SK-N-SH (cell line): ENCODE measurements around the gene ACTL8. TPM values are rescaled to one million over a fixed set of nuclear protein-coding genes. Genes with fewer than 3 reads are reported as not detected.

Experiments used
- CTCF ChIA-PET: fragments of 300-600, 350-600 bp; formaldehyde crosslinking; extraction: SDS; loops from one replicate; lab custom pipeline; 2021; lab: Yijun Ruan, JAX
- POLR2A ChIA-PET: fragments of 350-600 bp; sonication (Branson Sonifier 250); formaldehyde crosslinking; extraction: SDS; loops from one replicate; lab custom pipeline; 2020; ENCODE audit warnings: antibody characterized with exemption, inconsistent platforms; lab: Yijun Ruan, JAX
- DNase-seq: peaks from one replicate; pipeline ENCODE4 v3.0.0; 2012
- H2AFZ ChIP-seq: fragments of 200-600 bp; sonication (generic); 2 replicates; pipeline ENCODE4 v1.8.1; 2016; ENCODE audit warnings: antibody characterized with exemption, mild to moderate bottlenecking, low read depth
- H3F3A ChIP-seq: fragments of 200-600 bp; sonication (generic); replicated peaks from 2 replicates; pipeline ENCODE3; 2016; ENCODE audit warnings: antibody characterized with exemption, mild to moderate bottlenecking; ENCODE audit not compliant: insufficient read depth
- H3K27ac ChIP-seq, 2 experiments: fragments of 200-500 bp in 1 of 2; fragments of 200-600 bp in 1 of 2; sonication (Bioruptor generic) in 1 of 2; sonication (generic), shearing (Covaris generic) in 1 of 2; 2 replicates each; pipeline versions ENCODE4 v1.5.1 to v1.6.1; 2014 to 2016; ENCODE audit warnings: low read depth in 2 of 2, inconsistent platforms in 1 of 2, low read length in 1 of 2, mild to moderate bottlenecking in 1 of 2, mixed read lengths in 1 of 2
- H3K27me3 ChIP-seq: fragments of 200-600 bp; sonication (generic), shearing (Covaris generic); 2 replicates; pipeline ENCODE4 v1.6.1; 2016; ENCODE audit warnings: mixed run types; ENCODE audit not compliant: insufficient read depth
- H3K36me3 ChIP-seq, 2 experiments: fragments of 200-500 bp in 1 of 2; fragments of 200-600 bp in 1 of 2; sonication (Bioruptor generic) in 1 of 2; sonication (generic) in 1 of 2; replicated peaks in 1 of 2; 2 replicates each; pipeline versions ENCODE3 to v1.5.1; 2014 to 2016; ENCODE audit warnings: low read length in 1 of 2, mild to moderate bottlenecking in 1 of 2; ENCODE audit not compliant: insufficient read depth in 2 of 2, control insufficient read depth in 1 of 2
- H3K4me1 ChIP-seq, 2 experiments: fragments of 200-500 bp in 1 of 2; fragments of 200-600 bp in 1 of 2; sonication (Bioruptor generic) in 1 of 2; sonication (generic), shearing (Covaris generic) in 1 of 2; 2 replicates each; pipeline versions ENCODE4 v1.5.1 to v1.6.1; 2014 to 2016; ENCODE audit warnings: low read depth in 1 of 2, low read length in 1 of 2, mixed run types in 1 of 2; ENCODE audit not compliant: insufficient read depth in 2 of 2, control insufficient read depth in 1 of 2
- H3K4me2 ChIP-seq: fragments of 200-600 bp; sonication (generic), shearing (Covaris generic); 2 replicates; pipeline ENCODE4 v1.6.1; 2017; ENCODE audit warnings: mixed run types
- H3K4me3 ChIP-seq, 2 experiments: fragments of 200-500 bp in 1 of 2; fragments of 200-600 bp in 1 of 2; sonication (Bioruptor generic) in 1 of 2; sonication (generic), shearing (Covaris generic) in 1 of 2; 2 replicates each; pipeline versions ENCODE4 v1.5.1 to v1.8.1; 2014 to 2016; ENCODE audit warnings: low read depth in 2 of 2, inconsistent platforms in 1 of 2, low read length in 1 of 2, mild to moderate bottlenecking in 1 of 2, mixed read lengths in 1 of 2, moderate library complexity in 1 of 2
- H3K79me2 ChIP-seq: fragments of 200-600 bp; sonication (generic); 2 replicates; pipeline ENCODE4 v1.8.1; 2017; ENCODE audit warnings: mild to moderate bottlenecking; ENCODE audit not compliant: insufficient read depth
- H3K9ac ChIP-seq: fragments of 200-600 bp; sonication (generic); 2 replicates; pipeline ENCODE4 v1.6.1; 2017; ENCODE audit warnings: mixed run types
- H3K9me2 ChIP-seq: fragments of 200-600 bp; sonication (generic); 2 replicates; pipeline ENCODE4 v1.6.1; 2017; ENCODE audit warnings: mixed run types
- H3K9me3 ChIP-seq: fragments of 200-600 bp; sonication (generic); 2 replicates; pipeline ENCODE4 v1.6.1; 2017; ENCODE audit warnings: mixed run types, mild to moderate bottlenecking, moderate library complexity
- H4K20me1 ChIP-seq: fragments of 200-600 bp; sonication (generic); 2 replicates; pipeline ENCODE4 v1.6.1; 2017; ENCODE audit warnings: mild to moderate bottlenecking, mixed run types; ENCODE audit not compliant: insufficient read depth
- ELF1 ChIP-seq: IDR thresholded peaks from 2 replicates; pipeline ENCODE4 v1.4.0; 2012
- EZH2phosphoT487 ChIP-seq: fragments of 200-600 bp; sonication (generic); IDR thresholded peaks from 2 replicates; pipeline ENCODE4 v1.6.1; 2017; ENCODE audit warnings: low read depth, mixed run types, mild to moderate bottlenecking, antibody characterized with exemption, moderate library complexity, borderline replicate concordance
- GATA2 ChIP-seq: sonication (generic); formaldehyde crosslinking; IDR thresholded peaks from 2 replicates; pipeline ENCODE4 v1.5.0; 2020; ENCODE audit warnings: mild to moderate bottlenecking, missing genetic modification reagents
- JUND ChIP-seq: IDR thresholded peaks from 2 replicates; pipeline ENCODE4 v1.4.0; 2012
- MEF2A ChIP-seq: IDR thresholded peaks from 2 replicates; pipeline ENCODE4 v1.4.0; 2012; ENCODE audit warnings: low read depth, borderline replicate concordance
- NRF1 ChIP-seq: IDR thresholded peaks from 2 replicates; pipeline ENCODE4 v1.6.1; 2012; ENCODE audit warnings: low read depth, mild to moderate bottlenecking, low read length
- RAD21 ChIP-seq: IDR thresholded peaks from 2 replicates; pipeline ENCODE4 v1.6.1; 2012; ENCODE audit warnings: mild to moderate bottlenecking, low read length
- RXRA ChIP-seq: IDR thresholded peaks from 2 replicates; pipeline ENCODE4 v1.4.0; 2012; ENCODE audit warnings: low read depth, mild to moderate bottlenecking, borderline replicate concordance
- SMC3 ChIP-seq: IDR thresholded peaks from 2 replicates; pipeline ENCODE4 v1.6.1; 2012; ENCODE audit warnings: low read depth, low read length, improper control_type of control experiment
- TEAD4 ChIP-seq: IDR thresholded peaks from 2 replicates; pipeline ENCODE4 v1.4.0; 2012; ENCODE audit warnings: mild to moderate bottlenecking, borderline replicate concordance; ENCODE audit not compliant: insufficient read depth
- WGBS: methylation state at CpG from one replicate; pipeline ENCODE4 v1.1.6; 2017; ENCODE audit warnings: low lambda C conversion rate; 5-methylcytosine and 5-hydroxymethylcytosine counted together
- polyA plus RNA-seq, 3 experiments: library from polyadenylated mRNA; depleted of rRNA; stranded (reverse); fragments of >200 nt; gene quantifications; 2 replicates each; pipeline ENCODE4 v1.2.3, GENCODE V29; 2012
- TF ChIP-seq, protein P1 (sequence below): fragments of 200-600 bp; sonication (generic); IDR thresholded peaks from 2 replicates; pipeline ENCODE4 v1.6.1; 2017; ENCODE audit warnings: antibody characterized with exemption, mild to moderate bottlenecking, moderate library complexity
- TF ChIP-seq, protein P2 (sequence below): IDR thresholded peaks from 2 replicates; pipeline ENCODE4; 2012
- TF ChIP-seq, protein P3 (sequence below): IDR thresholded peaks from 2 replicates; pipeline ENCODE4 v1.6.1; 2012; ENCODE audit warnings: mild to moderate bottlenecking, low read depth, low read length, moderate library complexity
- TF ChIP-seq, protein P4 (sequence below): fragments of 150-350 bp; IDR thresholded peaks from 2 replicates; pipeline ENCODE4 v1.6.1; 2016; ENCODE audit warnings: mild to moderate bottlenecking, low read depth, low read length

Gene ACTL8
- polyA plus RNA-seq, 1 of the 3 experiments (the other 2 are of a cell fraction), result 0.05 TPM

DNA sequence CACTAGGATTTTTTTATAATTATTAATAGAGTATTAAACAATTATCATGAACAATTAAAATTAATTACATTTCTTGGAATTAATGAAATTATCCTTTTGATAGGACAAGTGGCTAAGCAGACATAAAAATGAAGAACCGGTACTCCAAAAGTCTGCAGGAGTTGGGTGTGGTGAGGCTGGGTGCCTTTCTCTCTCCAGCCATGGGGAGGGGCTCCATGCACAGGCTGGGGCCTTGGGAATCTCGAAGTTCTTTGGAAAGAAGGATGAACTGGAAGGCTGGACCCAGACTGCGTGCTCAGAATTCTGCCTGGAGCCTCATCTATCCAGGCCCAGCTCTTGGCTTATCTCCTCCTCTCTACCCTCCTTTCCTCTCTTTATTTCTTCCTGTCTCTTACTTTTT is 94.1 kb downstream of the ACTL8 start:
- ChIA-PET POLR2A (interaction anchor here (0.7 kb wide), 1 partner anchor 195 kb away, joined by 3 read pairs; no protein-coding TSS in a partner anchor), CTCF (no interaction called here)
- H2AFZ ChIP-seq, result no peak overlapping the region
- H3K4me3 ChIP-seq, result no peak overlapping the region
- H3K4me1 ChIP-seq, result no peaks in the 10 kb centered on the region
- no peaks in the 10 kb centered on the region for H3K9me2 ChIP-seq
- H3K9ac ChIP-seq, result no peak overlapping the region
- no peaks in the 10 kb centered on the region for H3K27me3 ChIP-seq
- TF ChIP-seq GATA2 (CRISPR knock-in tag), result no peak
- peak; percentile 24; the same call in 1 of the 2 replicates for TF ChIP-seq SMC3
- TF ChIP-seq RAD21, result peak; percentile 27; the same call in 1 of the 2 replicates
- TF ChIP-seq NRF1, result no peak
- TF ChIP-seq, protein P1, sequence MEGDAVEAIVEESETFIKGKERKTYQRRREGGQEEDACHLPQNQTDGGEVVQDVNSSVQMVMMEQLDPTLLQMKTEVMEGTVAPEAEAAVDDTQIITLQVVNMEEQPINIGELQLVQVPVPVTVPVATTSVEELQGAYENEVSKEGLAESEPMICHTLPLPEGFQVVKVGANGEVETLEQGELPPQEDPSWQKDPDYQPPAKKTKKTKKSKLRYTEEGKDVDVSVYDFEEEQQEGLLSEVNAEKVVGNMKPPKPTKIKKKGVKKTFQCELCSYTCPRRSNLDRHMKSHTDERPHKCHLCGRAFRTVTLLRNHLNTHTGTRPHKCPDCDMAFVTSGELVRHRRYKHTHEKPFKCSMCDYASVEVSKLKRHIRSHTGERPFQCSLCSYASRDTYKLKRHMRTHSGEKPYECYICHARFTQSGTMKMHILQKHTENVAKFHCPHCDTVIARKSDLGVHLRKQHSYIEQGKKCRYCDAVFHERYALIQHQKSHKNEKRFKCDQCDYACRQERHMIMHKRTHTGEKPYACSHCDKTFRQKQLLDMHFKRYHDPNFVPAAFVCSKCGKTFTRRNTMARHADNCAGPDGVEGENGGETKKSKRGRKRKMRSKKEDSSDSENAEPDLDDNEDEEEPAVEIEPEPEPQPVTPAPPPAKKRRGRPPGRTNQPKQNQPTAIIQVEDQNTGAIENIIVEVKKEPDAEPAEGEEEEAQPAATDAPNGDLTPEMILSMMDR, result peak; percentile 33
- TF ChIP-seq RXRA, result no peak
- no peaks in the 10 kb centered on the region for H3K36me3 ChIP-seq
- H4K20me1 ChIP-seq, result no peaks in the 10 kb centered on the region
- no peaks in the 10 kb centered on the region for H3K9me3 ChIP-seq
- 50% methylated on average over 3 of the region's 3 CpGs for WGBS
- H3K27ac ChIP-seq, result no peak overlapping the region
- H3K4me2 ChIP-seq, result no peak overlapping the region
- no peaks in the 10 kb centered on the region for H3K79me2 ChIP-seq
- no peak for DNase-seq
- no peaks in the 10 kb centered on the region for H3F3A ChIP-seq

DNA sequence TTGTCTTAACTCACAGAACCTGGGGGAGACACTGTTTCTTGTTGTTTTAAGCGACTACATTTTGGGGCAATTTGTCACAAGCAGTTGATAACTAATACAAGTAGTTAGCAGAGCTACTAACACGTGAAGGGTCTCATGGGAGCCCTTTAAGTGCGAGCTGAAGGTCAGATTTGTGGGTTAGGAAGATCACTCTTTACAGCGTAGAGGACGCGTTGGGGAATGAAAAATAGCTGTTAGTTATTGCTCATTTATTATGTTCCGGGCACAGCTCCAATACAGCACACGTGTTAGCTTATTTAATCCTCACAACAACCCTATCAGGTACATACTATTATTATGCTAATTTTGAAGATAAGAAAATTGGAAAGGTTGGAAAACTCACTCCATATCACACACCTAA is 95.9 kb downstream of the ACTL8 start:
- Histone ChIP-seq H3K9me3 (no peaks in the 10 kb centered on the region), H3K4me1 (no peaks in the 10 kb centered on the region), H3K27ac (no peak overlapping the region), H3K36me3 (no peaks in the 10 kb centered on the region), H3F3A (no peaks in the 10 kb centered on the region), H3K4me2 (no peak overlapping the region), H3K9ac (no peak overlapping the region), H4K20me1 (no peaks in the 10 kb centered on the region), H3K4me3 (no peak overlapping the region), H2AFZ (no peak overlapping the region), H3K27me3 (no peaks in the 10 kb centered on the region), H3K9me2 (no peaks in the 10 kb centered on the region), H3K79me2 (no peaks in the 10 kb centered on the region)
- no peak for DNase-seq
- ChIA-PET POLR2A (no interaction called here), CTCF (interaction anchor here (0.9 to 1.1 kb wide), 2 partner anchors 25 to 198 kb away, joined by 3 to 6 read pairs; no protein-coding TSS in a partner anchor)
- WGBS, result 81% methylated on average over 8 of the region's 8 CpGs
- TF ChIP-seq RXRA, result no peak
- TF ChIP-seq EZH2phosphoT487, result no peak
- TF ChIP-seq, all 33 proteins: peak for 0

DNA sequence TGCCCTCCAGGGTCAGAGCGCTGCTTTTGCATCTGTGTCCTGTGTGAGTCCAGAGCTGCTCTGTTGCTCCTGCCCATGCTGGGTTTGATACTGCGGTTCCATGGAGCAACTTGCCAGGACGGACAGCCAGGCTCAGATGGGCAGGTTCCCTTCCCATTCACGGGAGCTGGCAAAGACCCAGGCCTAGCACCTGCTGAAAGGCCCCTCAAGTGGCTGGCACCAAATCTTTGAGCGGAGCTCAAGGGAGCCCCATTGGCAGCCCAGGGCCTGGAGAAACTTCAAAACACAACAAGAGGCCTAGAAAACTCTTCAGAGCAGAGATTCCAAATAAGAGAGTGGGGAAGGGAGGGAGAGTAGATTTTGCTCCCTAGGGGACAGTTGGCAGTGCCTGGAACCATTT is 97.2 kb downstream of the ACTL8 start:
- no peak for DNase-seq
- H2AFZ ChIP-seq, result no peak overlapping the region
- H3K4me2 ChIP-seq, result no peak overlapping the region
- no peak overlapping the region for H3K9ac ChIP-seq
- H3K27me3 ChIP-seq, result no peaks in the 10 kb centered on the region
- ChIA-PET POLR2A (no interaction called here), CTCF (interaction anchor here (1.0 kb wide), 1 partner anchor 9 kb away, joined by 3 read pairs; no protein-coding TSS in a partner anchor)
- no peaks in the 10 kb centered on the region for H4K20me1 ChIP-seq
- H3K4me1 ChIP-seq, result no peaks in the 10 kb centered on the region
- no peaks in the 10 kb centered on the region for H3K9me2 ChIP-seq
- 79% methylated on average over 2 of the region's 5 CpGs for WGBS
- no peak overlapping the region for H3K27ac ChIP-seq
- no peaks in the 10 kb centered on the region for H3K9me3 ChIP-seq
- no peak overlapping the region for H3K4me3 ChIP-seq
- no peaks in the 10 kb centered on the region for H3K36me3 ChIP-seq
- no peaks in the 10 kb centered on the region for H3F3A ChIP-seq
- H3K79me2 ChIP-seq, result no peaks in the 10 kb centered on the region
- TF ChIP-seq, protein P2, sequence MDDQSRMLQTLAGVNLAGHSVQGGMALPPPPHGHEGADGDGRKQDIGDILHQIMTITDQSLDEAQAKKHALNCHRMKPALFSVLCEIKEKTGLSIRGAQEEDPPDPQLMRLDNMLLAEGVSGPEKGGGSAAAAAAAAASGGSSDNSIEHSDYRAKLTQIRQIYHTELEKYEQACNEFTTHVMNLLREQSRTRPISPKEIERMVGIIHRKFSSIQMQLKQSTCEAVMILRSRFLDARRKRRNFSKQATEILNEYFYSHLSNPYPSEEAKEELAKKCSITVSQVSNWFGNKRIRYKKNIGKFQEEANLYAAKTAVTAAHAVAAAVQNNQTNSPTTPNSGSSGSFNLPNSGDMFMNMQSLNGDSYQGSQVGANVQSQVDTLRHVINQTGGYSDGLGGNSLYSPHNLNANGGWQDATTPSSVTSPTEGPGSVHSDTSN, result no peak
- TF ChIP-seq ELF1 (no peak), RAD21 (no peak), JUND (no peak), GATA2 (CRISPR knock-in tag) (no peak), TEAD4 (no peak), MEF2A (no peak), RXRA (no peak)
- TF ChIP-seq, protein P3, sequence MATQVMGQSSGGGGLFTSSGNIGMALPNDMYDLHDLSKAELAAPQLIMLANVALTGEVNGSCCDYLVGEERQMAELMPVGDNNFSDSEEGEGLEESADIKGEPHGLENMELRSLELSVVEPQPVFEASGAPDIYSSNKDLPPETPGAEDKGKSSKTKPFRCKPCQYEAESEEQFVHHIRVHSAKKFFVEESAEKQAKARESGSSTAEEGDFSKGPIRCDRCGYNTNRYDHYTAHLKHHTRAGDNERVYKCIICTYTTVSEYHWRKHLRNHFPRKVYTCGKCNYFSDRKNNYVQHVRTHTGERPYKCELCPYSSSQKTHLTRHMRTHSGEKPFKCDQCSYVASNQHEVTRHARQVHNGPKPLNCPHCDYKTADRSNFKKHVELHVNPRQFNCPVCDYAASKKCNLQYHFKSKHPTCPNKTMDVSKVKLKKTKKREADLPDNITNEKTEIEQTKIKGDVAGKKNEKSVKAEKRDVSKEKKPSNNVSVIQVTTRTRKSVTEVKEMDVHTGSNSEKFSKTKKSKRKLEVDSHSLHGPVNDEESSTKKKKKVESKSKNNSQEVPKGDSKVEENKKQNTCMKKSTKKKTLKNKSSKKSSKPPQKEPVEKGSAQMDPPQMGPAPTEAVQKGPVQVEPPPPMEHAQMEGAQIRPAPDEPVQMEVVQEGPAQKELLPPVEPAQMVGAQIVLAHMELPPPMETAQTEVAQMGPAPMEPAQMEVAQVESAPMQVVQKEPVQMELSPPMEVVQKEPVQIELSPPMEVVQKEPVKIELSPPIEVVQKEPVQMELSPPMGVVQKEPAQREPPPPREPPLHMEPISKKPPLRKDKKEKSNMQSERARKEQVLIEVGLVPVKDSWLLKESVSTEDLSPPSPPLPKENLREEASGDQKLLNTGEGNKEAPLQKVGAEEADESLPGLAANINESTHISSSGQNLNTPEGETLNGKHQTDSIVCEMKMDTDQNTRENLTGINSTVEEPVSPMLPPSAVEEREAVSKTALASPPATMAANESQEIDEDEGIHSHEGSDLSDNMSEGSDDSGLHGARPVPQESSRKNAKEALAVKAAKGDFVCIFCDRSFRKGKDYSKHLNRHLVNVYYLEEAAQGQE, result no peak
- TF ChIP-seq, protein P4, sequence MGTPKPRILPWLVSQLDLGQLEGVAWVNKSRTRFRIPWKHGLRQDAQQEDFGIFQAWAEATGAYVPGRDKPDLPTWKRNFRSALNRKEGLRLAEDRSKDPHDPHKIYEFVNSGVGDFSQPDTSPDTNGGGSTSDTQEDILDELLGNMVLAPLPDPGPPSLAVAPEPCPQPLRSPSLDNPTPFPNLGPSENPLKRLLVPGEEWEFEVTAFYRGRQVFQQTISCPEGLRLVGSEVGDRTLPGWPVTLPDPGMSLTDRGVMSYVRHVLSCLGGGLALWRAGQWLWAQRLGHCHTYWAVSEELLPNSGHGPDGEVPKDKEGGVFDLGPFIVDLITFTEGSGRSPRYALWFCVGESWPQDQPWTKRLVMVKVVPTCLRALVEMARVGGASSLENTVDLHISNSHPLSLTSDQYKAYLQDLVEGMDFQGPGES, result no peak
